CD14-positive monocyte (primary cell): ENCODE data around the gene DAGLA. TPM values are rescaled to one million over a fixed set of nuclear protein-coding genes. Genes with fewer than 3 reads are reported as not detected.

Experiments used
- DNase-seq, 3 donors: peaks; one replicate each; pipeline ENCODE4 v3.0.0-alpha.2; 2011 to 2022
- H2AFZ ChIP-seq: 2 replicates; pipeline ENCODE4 v1.6.0; 2012; ENCODE audit warnings: mild to moderate bottlenecking, low read depth, low read length, inconsistent platforms; ENCODE audit not compliant: insufficient read depth, poor library complexity, severe bottlenecking
- H3K27ac ChIP-seq, 2 donors: 1 replicate in 1 of 2; 2 replicates in 1 of 2; pipeline ENCODE4 v1.5.1; 2012 to 2013; ENCODE audit warnings: low read length in 2 of 2, control low read depth in 1 of 2, inconsistent platforms in 1 of 2, low read depth in 1 of 2, mild to moderate bottlenecking in 1 of 2
- H3K27me3 ChIP-seq, 2 donors: one replicate each; pipeline versions ENCODE4 v1.6.0 to v1.6.1; 2011 to 2013; ENCODE audit warnings: low read length in 2 of 2; ENCODE audit not compliant: control insufficient read depth in 2 of 2, insufficient read depth in 2 of 2
- H3K36me3 ChIP-seq, 2 donors: replicated peaks in 1 of 2; 1 replicate in 1 of 2; 2 replicates in 1 of 2; pipeline versions ENCODE4 v1.5.1 to v1.6.1; 2012 to 2013; ENCODE audit warnings: low read length in 2 of 2, control low read depth in 1 of 2, inconsistent platforms in 1 of 2, mild to moderate bottlenecking in 1 of 2; ENCODE audit not compliant: insufficient read depth in 2 of 2, control insufficient read depth in 1 of 2
- H3K4me1 ChIP-seq, 2 donors: 1 replicate in 1 of 2; 2 replicates in 1 of 2; pipeline versions ENCODE4 v1.5.1 to v1.6.1; 2012 to 2013; ENCODE audit warnings: low read length in 2 of 2, control low read depth in 1 of 2, inconsistent platforms in 1 of 2, mild to moderate bottlenecking in 1 of 2, moderate library complexity in 1 of 2; ENCODE audit not compliant: insufficient read depth in 2 of 2, control insufficient read depth in 1 of 2
- H3K4me2 ChIP-seq: replicated peaks from 2 replicates; pipeline ENCODE3; 2012; ENCODE audit warnings: low read length, moderate library complexity, mild to moderate bottlenecking; ENCODE audit not compliant: poor library complexity, severe bottlenecking; ENCODE audit errors: extremely low read depth
- H3K4me3 ChIP-seq, 3 experiments: fragments of 200-600 bp in 1 of 3; sonication (generic) in 1 of 3; replicated peaks in 1 of 3; 1 replicate in 2 of 3; 2 replicates in 1 of 3; pipeline ENCODE4 v1.5.1; 2011 to 2013; ENCODE audit warnings: low read length in 3 of 3, mild to moderate bottlenecking in 3 of 3, control low read depth in 2 of 3, low read depth in 2 of 3, inconsistent platforms in 1 of 3, moderate library complexity in 1 of 3
- H3K79me2 ChIP-seq: 2 replicates; pipeline ENCODE4 v1.6.0; 2012; ENCODE audit warnings: mild to moderate bottlenecking, control low read depth, inconsistent platforms, low read length, moderate library complexity; ENCODE audit not compliant: insufficient read depth
- H3K9ac ChIP-seq: 2 replicates; pipeline ENCODE4 v1.6.0; 2017; ENCODE audit warnings: low read length, mild to moderate bottlenecking; ENCODE audit not compliant: insufficient read depth, poor library complexity, severe bottlenecking
- H3K9me3 ChIP-seq, 2 donors: replicated peaks in 1 of 2; 1 replicate in 1 of 2; 2 replicates in 1 of 2; pipeline versions ENCODE4 v1.5.1 to v1.6.1; 2012 to 2013; ENCODE audit warnings: low read length in 2 of 2, control low read depth in 1 of 2; ENCODE audit not compliant: control insufficient read depth in 1 of 2, insufficient read depth in 1 of 2
- H4K20me1 ChIP-seq: 2 replicates; pipeline ENCODE4 v1.6.0; 2012; ENCODE audit warnings: mild to moderate bottlenecking, low read length, control low read depth, moderate library complexity; ENCODE audit not compliant: insufficient read depth
- H3K27ac Mint-ChIP-seq, 7 donors: one replicate each; pipeline ENCODE4 v1.8.0; 2020; ENCODE audit warnings: mild to moderate bottlenecking in 7 of 7, mixed read lengths in 7 of 7, moderate library complexity in 6 of 7, inconsistent platforms in 2 of 7
- H3K27me3 Mint-ChIP-seq, 3 donors: one replicate each; pipeline ENCODE4 v1.8.0; 2021 to 2022; ENCODE audit warnings: low read depth in 3 of 3, mild to moderate bottlenecking in 3 of 3, mixed read lengths in 3 of 3, moderate library complexity in 3 of 3, inconsistent platforms in 1 of 3
- H3K36me3 Mint-ChIP-seq, 2 donors: one replicate each; pipeline ENCODE4 v1.8.0; 2020; ENCODE audit warnings: mixed read lengths in 2 of 2, inconsistent platforms in 1 of 2, mild to moderate bottlenecking in 1 of 2
- H3K4me1 Mint-ChIP-seq: one replicate; pipeline ENCODE4 v1.8.0; 2020; ENCODE audit warnings: mild to moderate bottlenecking, mixed read lengths
- H3K4me3 Mint-ChIP-seq, 2 donors: one replicate each; pipeline ENCODE4 v1.8.0; 2020; ENCODE audit warnings: mild to moderate bottlenecking in 2 of 2, mixed read lengths in 2 of 2, moderate library complexity in 1 of 2
- H3K9me3 Mint-ChIP-seq, 7 donors: one replicate each; pipeline ENCODE4 v1.8.0; 2020 to 2022; ENCODE audit warnings: mixed read lengths in 7 of 7, mild to moderate bottlenecking in 6 of 7, moderate library complexity in 6 of 7, inconsistent platforms in 2 of 7
- CTCF ChIP-seq: fragments of 200-600 bp; IDR thresholded peaks from one replicate; pipeline ENCODE4 v1.8.0; 2022; ENCODE audit warnings: antibody characterized with exemption, mild to moderate bottlenecking
- WGBS: methylation state at CpG from one replicate; pipeline ENCODE4 v1.1.5; 2013; ENCODE audit warnings: missing lambda C conversion rate; ENCODE audit not compliant: insufficient coverage; 5-methylcytosine and 5-hydroxymethylcytosine counted together
- intact Hi-C, 2 donors: fragments of 100-400 bp; cut with micrococcal nuclease; formaldehyde crosslinking; loops; one replicate each; pipeline versions ENCODE4 v1.15.0 to v1.15.1; 2023
- polyA plus RNA-seq, 3 donors: library from polyadenylated mRNA; depleted of rRNA in 1 of 3; unstranded in 2 of 3; stranded (reverse) in 1 of 3; fragments of 300-500 nt in 2 of 3; fragments of >200 nt in 1 of 3; fragmentation: Illumina TruSeq in 2 of 3; gene quantifications; 1 replicate in 2 of 3; 2 replicates in 1 of 3; pipeline ENCODE4 v1.2.3, GENCODE V29; 2012 to 2021

The DAGLA gene
- polyA plus RNA-seq, 3 donors, result 0.16 to 6.7 (median 0.73) TPM

GRCh38 chr11:61710019-61710418 lies 29.8 kb downstream of the DAGLA start:
- Histone ChIP-seq H3K9ac (no peak overlapping the region), H3K36me3 (no peaks in the 10 kb centered on the region), H2AFZ (no peak overlapping the region), H3K4me1 (peaks cover 15 to 25% of the 10 kb centered on the region in 2 donors), H3K27me3 (no peaks in the 10 kb centered on the region), H3K4me3 (no peak overlapping the region), H3K9me3 (no peaks in the 10 kb centered on the region), H3K79me2 (no peaks in the 10 kb centered on the region), H3K4me2 (no peak overlapping the region), H3K27ac (no peak overlapping the region), H4K20me1 (no peaks in the 10 kb centered on the region)
- Mint-ChIP-seq H3K4me1 (peaks cover 23% of the 10 kb centered on the region), H3K36me3 (peaks cover 2 to 7% of the 10 kb centered on the region in 2 donors), H3K27ac (no peak overlapping the region), H3K27me3 (peaks cover 0 to 3% (median 0%) of the 10 kb centered on the region in 3 donors), H3K4me3 (no peak overlapping the region), H3K9me3 (no peaks in the 10 kb centered on the region)
- 97% methylated on average over 4 of the region's 7 CpGs for WGBS
- DNase-seq, result no peak
- intact Hi-C loops, result no loop called here
- TF ChIP-seq CTCF, result no peak

GRCh38 chr11:61711037-61711436 lies 30.8 kb downstream of the DAGLA start:
- TF ChIP-seq CTCF, result no peak
- H3K9me3 Mint-ChIP-seq, result no peaks in the 10 kb centered on the region
- peaks cover 33% of the 10 kb centered on the region for H3K4me1 Mint-ChIP-seq
- H3K27me3 ChIP-seq, result no peaks in the 10 kb centered on the region
- no peak overlapping the region for H3K9ac ChIP-seq
- no peaks in the 10 kb centered on the region for H4K20me1 ChIP-seq
- H3K27ac Mint-ChIP-seq, result no peak overlapping the region
- H3K4me2 ChIP-seq, result no peak overlapping the region
- peaks cover 26 to 35% of the 10 kb centered on the region in 2 donors for H3K4me1 ChIP-seq
- peaks cover 2% of the 10 kb centered on the region in 2 donors for H3K36me3 Mint-ChIP-seq
- H3K79me2 ChIP-seq, result no peaks in the 10 kb centered on the region
- DNase-seq, result no peak
- intact Hi-C loops, result no loop called here
- peaks cover 0 to 3% (median 1%) of the 10 kb centered on the region in 3 donors for H3K27me3 Mint-ChIP-seq
- no peak overlapping the region for H3K4me3 ChIP-seq
- no peaks in the 10 kb centered on the region for H3K36me3 ChIP-seq
- WGBS, result 93% methylated on average over 7 of the region's 14 CpGs
- H2AFZ ChIP-seq, result no peak overlapping the region
- H3K4me3 Mint-ChIP-seq, result no peak overlapping the region
- H3K27ac ChIP-seq, result no peak overlapping the region
- no peaks in the 10 kb centered on the region for H3K9me3 ChIP-seq
